Measurements from ENCODE around the gene CLIP1.
"Not testable (repeated sequence)": the region's sequence is repeated elsewhere in the genome, so short reads cannot be mapped to it uniquely, and the experiment has no call there.

Gene CLIP1

DNA sequence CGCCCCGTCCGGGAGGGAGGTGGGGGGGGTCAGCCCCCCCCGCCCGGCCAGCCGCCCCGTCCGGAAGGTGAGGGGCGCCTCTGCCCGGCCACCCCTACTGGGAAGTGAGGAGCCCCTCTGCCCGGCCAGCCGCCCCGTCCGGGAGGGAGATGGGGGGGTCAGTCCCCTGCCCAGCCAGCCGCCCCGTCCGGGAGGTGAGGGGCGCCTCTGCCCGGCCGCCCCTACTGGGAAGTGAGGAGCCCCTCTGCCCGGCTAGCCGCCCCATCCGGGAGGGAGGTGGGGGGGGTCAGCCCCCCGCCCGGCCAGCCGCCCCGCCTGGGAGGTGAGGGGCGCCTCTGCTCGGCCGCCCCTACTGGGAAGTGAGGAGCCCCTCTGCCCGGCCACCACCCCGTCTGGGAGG lies 64.9 kb downstream of the CLIP1 start:
- not testable (repeated sequence) for DNase-seq (ENCODE audit: low read depth in 2 of 3, low spot score in 1 of 3)

DNA sequence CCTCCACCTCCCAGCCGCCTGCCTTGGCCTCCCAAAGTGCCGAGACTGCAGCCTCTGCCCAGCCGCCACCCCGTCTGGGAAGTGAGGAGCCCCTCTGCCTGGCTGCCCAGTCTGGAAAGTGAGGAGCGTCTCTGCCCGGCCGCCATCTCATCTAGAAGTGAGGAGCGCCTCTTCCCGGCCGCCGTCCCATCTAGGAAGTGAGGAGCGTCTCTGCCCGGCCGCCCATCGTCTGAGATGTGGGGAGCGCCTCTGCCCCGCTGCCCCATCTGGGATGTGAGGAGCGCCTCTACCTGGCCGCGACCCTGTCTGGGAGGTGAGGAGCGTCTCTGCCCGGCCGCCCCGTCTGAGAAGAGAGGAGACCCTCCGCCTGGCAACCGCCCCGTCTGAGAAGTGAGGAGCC lies 65.5 kb downstream of the CLIP1 start:
- DNase-seq (ENCODE audit: low read depth in 2 of 3, low spot score in 1 of 3), result not testable (repeated sequence)

DNA sequence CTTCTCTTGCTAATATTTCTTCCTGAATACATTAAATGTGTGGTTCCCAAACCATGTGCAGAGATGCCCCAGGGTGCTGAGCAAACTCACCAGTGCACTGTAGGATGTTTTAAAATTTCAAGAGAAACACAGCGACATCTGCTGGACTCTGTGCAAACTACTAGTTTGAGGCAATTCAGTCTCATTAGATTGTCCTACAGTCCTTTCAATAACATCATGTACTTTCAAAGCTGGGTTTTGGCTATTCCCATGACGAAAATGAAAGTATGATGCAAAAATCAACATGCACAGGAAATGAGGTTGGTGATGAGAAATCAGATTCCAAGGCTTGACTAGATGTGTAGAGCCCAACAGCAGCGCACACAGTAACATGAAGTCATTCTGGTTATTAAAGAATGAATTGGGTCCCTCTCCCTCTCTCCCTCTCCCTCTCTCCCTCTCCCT lies 66.3 kb downstream of the CLIP1 start:
- peak; percentile 18 to 57 (median 36) for DNase-seq (ENCODE audit: low read depth in 2 of 3, low spot score in 1 of 3)

DNA sequence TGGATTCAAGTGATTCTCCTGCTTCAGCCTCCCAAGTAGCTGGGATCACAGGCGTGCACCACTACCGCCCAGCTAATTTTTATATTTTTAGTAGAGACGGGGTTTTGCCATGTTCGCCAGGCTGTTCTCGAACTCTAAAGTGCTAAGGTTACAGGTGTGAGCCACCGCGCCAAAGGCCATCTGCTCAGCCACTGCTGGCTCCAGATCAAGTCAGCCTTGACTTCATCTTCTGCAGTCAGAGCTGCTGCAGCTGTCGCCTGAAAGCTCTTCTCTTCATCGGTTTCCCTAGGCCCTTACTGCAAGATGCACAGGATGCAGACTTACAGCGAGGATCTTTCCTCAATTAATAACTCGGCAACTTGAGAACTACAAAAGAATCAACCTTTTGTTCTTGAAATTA lies 66.8 kb downstream of the CLIP1 start:
- no peak for DNase-seq (ENCODE audit: low read depth in 2 of 3, low spot score in 1 of 3)

DNA sequence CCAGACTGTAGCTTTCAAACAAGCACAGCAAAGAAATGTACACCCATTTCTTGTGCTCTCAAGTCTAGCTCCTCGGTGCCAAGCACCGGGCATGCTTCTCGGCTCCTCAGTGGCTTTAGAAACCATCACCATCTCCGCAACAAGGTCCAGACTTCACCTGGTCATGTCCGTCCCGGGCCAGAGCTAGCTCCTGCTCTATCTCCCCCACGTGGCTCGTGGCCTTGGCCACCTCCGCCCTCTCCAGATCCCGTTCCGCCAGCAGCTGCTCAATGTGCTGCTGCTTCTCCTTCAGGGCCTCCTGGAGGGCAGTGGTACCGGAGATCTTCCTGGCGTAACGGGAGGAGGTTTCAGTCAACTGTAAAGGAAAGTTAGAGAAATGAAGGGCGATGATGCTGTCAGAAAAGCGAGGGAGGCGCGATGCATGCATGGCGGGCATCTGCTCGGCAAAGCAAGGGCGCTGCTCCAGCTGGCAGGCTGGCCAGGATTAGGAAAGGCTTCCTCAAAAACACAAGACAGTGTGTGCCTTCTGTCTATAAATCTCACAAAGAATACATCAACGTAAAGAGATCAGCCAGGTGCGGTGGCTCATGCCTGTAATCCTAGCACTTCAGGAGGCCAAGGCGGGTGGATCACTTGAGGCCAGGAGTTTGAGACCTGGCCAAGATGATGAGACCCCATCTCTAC lies 67.4 kb downstream of the CLIP1 start:
- DNase-seq (ENCODE audit: low read depth in 2 of 3, low spot score in 1 of 3), result no peak

DNA sequence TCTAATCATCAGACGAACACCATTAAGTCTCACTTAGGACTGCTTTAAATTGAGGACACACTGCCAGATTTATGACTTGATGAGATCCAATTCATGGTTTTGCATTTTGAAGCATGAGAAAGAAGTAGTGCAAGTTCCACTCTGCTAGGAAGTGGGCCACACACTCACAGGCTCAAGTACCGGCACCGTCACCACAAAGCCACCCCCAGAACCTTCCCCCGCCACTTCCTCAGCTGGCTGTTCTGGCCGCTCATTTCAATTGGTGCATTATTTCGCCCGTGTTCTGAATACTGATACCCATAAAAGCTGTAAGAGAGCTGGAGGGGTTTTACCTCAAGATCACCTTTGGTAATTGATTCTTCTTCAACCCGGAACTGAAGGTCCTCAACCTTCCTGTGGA lies 70.1 kb downstream of the CLIP1 start:
- no peak for DNase-seq (ENCODE audit: low read depth in 2 of 3, low spot score in 1 of 3)

DNA sequence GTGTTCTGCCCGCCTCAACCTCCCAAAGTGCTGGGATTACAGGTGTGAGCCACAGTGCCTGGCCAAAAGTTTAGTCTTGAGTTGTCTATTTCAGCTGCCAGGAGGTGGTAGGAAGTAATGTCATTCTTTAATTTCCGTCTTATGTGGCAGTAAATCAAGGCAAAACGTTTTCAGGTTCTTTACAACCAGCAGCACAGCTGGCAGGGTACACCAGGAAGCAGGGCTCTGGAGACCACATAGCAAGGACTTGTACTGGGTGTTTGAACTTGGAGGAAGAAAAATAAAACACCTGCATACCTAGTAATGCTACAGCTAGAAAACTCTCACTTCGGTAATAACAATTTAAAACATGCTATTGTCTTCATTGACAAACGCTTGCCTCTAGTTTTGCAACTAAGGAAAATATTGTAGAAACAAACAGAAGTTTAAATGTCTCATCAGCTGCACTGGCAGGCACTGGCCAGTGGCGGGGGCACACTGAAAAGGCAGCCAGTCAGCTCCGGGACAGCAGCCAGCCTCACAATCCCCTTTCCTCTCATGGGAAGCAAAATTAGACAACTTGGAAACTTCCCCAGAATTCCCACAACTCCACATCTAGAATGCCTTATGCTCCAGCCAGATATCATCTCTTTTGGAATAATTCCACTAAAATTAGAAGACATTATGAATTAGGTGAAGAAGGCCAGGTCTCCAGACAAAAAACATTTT lies 72.2 kb downstream of the CLIP1 start:
- DNase-seq (ENCODE audit: low read depth in 2 of 3, low spot score in 1 of 3), result no peak

DNA sequence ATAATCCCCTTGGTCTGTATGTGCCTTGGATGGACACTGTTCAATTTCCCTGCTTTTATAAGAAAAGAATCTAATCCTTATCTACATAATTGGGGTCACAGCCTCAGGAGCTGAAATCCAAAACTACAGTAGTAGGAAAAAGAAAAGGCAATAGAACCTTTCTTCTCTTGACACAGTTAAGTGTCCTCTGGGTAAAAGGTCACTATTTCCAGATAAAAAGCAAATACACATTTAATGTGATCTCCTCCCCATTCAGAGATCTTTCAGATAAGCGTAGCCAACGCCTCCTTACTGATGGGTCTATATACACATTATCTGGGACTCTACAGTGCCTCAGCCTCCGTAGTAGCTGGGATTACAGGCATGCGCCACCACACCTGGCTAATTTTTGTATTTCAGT lies 73.4 kb downstream of the CLIP1 start:
- DNase-seq (ENCODE audit: low read depth in 2 of 3, low spot score in 1 of 3), result no peak

DNA sequence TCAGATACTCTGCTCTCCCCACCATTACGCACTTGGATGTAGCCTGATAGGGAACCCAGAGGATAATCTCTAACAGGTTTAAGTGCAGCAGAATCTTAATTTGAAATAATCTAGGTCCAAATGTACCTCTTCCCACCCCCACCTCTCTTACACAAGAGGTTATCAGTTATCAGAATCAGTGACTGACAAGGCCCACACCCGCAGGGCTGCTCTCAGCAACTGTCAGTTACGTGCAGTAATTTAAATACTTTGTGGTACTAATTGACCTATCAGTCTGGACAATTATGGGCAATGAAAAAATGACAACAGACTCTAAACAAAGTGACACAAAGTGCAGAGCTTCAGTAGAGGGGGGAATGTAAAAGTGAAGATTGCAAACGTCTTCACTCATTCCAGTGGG lies 74.0 kb downstream of the CLIP1 start:
- no peak for DNase-seq (ENCODE audit: low read depth in 2 of 3, low spot score in 1 of 3)

DNA sequence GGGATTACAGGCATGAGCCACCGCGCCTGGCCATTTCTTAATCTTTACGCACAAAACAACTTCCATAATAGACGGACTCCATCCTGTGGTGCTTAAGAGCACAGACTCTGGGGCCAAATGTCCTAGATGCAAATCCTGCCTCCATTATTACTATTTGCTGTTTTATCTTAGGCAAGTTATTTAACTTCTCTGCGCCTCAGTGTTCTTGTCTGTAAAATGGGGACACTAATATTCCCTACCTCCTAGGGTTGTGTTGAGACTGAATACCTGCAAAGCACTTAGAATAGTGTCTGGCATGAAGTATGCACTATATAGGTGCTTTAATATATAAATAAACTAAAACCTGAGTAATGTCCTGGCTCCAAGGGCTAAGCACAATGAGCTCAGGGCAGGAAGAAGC lies 76.4 kb downstream of the CLIP1 start:
- no peak for DNase-seq (ENCODE audit: low read depth in 2 of 3, low spot score in 1 of 3)

DNA sequence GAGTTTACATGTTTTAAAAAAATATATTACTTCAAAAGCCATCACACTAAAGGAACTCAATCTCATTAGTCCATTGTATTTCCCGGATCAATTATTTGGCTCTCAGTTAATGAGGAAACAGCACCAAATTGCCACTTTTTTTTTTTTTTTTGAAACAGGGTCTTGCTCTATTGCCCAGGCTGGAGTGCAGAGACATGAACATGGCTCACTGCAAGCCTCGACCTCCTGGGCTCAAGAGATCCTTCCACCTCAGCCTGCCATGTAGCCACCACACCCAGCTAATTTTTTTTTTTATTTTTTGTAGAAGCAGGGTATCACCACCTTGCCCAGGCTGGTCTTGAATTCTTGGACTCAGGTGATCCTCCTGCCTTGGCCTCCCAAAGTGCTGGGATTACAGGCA lies 77.4 kb downstream of the CLIP1 start:
- DNase-seq (ENCODE audit: low read depth in 2 of 3, low spot score in 1 of 3), result no peak

DNA sequence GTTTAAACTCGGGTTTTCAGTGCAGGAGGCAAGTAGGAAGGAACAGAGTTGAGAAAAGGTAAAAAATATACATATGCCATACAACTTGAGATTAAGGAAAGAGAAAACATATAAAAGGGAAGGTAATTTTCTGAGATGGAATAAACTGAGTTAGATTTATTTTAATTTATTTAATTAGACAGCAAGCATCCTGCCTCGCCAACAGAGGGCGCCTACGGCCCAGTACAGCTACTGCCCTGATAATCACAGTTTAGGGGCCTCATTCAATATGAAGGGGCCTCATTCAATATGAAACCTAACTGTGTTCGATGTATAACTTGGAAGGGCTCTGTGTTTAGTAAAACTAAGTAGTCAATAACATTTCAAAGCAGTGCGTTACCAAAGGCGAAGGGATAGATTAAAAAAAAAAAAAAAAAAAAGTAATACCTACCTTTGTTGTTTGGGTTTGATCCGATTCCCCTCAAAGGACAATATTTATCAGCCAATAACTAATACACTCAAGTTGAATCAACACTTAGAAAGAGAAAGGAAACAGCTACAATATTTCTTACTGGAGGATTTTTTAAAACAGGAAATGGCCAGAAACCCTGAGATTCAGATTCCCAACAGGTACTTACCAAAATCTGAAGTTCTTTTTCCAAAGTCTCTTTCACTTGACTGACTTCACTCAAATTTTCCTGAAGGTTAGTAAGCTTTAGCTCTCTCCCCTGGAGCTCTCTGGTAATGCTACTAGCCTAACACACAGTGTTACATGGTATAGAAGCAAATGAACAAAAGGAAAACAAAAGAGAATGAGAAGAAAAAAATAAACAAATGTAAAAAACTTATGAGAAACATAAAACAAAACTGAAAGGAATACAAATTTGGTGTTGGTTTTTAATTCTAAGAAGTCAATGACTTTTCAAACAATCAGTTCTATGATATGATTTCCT lies 86.2 kb downstream of the CLIP1 start:
- peak; percentile 15 to 34 (median 32) for DNase-seq (ENCODE audit: low read depth in 2 of 3, low spot score in 1 of 3)

DNA sequence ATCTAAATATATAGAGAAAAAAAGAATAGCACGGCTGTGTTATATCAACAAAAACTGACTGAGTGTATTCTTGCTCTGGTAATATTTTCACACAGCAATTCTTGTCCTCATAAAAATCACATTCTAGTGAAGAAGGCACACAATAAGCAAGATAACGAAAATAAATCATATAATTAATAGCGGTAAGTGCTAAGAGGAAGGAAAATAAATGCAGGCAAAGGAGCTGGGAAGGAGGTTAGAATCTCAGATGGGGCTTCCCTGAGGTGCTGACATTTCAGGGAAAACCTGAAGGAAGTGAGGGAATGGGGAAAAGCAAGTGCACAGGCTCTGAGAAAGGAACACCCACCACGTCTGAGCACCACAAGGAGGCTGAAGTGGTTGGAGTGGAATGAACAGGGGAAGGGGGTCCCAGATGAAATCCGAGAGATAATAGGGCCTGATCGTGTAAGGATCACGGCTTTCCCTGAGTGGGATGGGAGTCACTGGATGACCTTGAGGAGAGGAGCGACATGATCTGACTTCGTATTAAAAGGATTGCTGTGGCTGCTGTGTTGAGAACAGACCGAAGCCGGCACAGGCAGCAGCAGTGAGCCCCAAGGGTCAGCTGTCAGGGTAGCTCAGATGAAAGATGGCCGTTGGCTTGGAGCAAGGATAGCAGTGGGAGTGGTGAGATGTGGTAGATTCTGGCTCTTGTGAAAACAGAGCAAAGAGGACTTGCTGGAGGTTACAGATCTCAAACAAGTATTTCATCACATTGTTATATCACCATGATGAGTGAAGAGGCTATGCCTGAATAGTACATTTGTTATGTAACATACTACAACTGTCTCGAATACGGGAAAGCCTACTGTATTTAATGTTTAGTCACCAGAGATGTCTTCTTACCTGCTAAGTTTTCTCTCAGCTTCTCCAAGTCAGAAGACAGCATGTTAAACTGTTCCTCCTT lies 89.1 kb downstream of the CLIP1 start:
- no peak for DNase-seq (ENCODE audit: low read depth in 2 of 3, low spot score in 1 of 3)

DNA sequence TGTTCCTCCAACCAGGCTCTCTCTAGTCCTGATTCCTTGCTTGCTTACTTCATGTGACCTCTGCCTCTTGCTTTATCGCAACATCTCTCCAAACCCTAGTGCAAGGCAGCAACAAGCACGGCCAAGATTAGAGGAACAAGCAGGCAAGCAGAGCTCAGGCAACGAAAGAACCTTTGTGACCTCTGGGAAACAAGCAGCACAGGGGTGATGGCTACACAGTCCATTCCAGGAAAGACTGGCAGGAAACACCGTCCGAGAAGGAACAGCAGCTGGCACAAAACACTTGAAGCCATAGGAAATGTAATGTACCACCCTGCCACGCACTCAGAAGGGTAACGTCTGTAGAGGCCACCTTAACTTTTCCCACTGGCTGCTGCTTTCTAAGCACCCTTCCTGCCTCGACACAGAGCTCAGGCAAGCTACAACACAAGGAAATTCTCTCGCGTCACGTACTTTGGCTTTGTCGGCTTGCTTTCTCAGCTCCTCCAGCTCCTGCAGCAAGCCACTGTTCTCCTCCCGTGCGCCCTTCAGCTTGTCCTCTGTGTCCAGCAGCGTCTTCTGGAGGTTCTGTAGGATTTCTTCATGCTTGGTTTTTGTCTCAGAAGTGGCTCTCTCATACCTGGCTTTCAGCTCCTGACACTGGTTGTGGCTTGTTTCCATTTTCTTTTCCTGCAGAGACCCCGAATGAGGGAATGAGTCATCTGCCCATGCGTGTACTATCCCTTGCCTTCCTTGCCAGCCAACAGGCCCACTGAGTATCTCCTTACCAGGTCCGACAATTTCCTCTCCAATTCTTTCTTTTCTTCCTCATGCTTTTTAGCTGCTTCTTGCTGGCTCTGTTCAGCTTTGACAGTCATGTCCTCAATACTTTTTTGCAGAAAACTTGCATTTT lies 94.7 kb downstream of the CLIP1 start:
- DNase-seq (ENCODE audit: low read depth in 2 of 3, low spot score in 1 of 3), result no peak

DNA sequence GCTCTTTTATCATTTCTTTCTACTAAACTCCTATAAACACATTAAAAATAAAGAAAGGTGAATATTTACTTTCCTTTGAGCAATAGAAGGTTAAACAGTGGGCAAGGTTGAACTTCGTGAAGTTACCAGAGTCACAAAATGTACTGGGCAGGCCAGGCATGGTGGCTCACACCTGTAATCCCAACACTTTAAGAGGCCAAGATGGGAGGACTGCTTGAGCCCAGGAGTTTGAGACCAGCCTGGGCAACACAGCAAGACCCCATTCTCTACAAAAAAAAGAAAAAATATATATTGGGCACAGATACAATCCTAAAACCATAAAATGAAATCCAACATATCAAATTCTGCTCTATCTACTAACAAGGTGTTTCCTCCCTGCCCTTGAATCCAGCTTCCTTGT lies 95.5 kb downstream of the CLIP1 start:
- no peak for DNase-seq (ENCODE audit: low read depth in 2 of 3, low spot score in 1 of 3)

DNA sequence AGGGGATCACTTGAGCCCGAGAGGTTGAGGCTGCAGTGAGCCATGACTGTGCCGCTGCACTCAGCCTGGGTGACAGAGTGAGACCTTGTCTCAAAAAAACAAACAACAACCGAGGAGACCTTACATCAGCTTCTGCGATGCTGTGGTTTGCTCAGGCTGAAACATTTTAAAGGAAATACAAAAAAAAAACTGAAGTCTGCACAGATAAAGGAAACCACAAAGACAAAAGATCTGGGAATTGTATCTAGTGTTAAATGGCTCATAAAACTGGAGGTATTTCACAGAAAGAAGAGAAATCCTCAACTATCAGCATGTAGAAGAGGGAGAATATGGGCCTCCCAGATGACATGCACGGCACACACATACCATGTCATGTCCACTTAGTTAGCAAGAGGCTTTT lies 95.9 kb downstream of the CLIP1 start:
- no peak for DNase-seq (ENCODE audit: low read depth in 2 of 3, low spot score in 1 of 3)

DNA sequence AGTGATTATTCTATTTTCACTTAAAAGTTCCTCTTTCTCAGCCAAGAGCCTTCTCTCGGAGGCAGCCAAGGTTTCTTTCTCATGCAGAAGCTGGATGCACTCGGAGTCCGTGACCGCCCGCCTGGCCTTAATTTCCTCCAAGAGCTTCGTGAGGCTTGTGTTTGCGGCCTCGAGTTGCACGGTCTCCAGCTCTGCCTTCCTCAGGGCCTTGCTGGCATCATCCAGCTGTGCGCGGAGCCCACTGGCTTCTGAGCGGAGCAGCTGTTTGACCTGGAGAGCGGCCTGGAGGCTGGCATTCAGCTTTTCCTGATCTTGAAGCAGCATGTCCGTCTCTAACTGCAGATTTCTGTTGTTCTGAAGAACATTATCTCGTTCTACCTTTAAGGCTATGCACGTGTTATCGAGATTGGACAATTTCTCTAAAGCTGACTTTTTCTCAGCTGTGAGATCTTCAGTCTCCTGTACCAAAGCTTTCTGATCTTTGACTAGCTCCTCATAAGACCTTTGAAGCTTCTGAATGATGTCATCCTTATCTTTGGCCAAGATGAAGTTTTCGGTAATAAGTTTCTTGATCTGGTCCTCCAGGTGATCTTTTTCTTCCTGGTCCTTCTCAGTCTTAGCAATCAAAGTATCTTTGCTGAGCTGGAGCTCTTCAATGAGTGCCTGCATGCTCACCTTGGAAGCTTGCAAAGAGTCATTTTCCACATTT lies 99.0 kb downstream of the CLIP1 start:
- no peak for DNase-seq (ENCODE audit: low read depth in 2 of 3, low spot score in 1 of 3)

DNA sequence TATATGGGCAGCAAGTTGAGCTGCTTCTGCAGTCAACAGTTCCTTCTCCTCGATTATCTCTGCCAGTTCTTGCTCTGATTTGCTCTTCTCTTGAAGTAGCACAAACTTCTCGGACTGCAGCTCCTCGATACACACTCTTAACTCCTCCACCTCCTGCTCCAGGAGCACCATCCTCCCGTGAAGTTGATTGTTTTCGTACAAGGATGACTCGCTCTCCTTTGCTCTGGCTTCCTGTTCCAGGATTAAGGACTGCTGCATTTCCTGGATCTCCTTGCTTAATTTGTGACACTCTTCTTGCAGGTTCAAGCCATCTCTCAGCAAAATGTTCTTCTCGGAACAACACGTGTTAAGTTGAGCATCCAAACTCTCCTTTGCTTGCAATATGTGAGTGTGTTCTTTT lies 100.0 kb downstream of the CLIP1 start:
- no peak for DNase-seq (ENCODE audit: low read depth in 2 of 3, low spot score in 1 of 3)

Measured in stimulated activated CD4-positive, alpha-beta T cell treated with anti-CD3 and anti-CD28 coated beads, Interleukin-12 subunit alpha, Interleukin-12 subunit beta, amount 100 ng/mL, for 48 hours (primary cell).